GM18909 (cell line): Measurements from ENCODE around the gene NBAS.

Experiments used
- ATAC-seq: cut with Tn5 transposase; IDR thresholded peaks from one replicate; pipeline ENCODE4 v1.9.1; 2021; ENCODE audit warnings: mild to moderate bottlenecking; ENCODE audit not compliant: unreplicated experiment, poor library complexity

The NBAS gene

DNA sequence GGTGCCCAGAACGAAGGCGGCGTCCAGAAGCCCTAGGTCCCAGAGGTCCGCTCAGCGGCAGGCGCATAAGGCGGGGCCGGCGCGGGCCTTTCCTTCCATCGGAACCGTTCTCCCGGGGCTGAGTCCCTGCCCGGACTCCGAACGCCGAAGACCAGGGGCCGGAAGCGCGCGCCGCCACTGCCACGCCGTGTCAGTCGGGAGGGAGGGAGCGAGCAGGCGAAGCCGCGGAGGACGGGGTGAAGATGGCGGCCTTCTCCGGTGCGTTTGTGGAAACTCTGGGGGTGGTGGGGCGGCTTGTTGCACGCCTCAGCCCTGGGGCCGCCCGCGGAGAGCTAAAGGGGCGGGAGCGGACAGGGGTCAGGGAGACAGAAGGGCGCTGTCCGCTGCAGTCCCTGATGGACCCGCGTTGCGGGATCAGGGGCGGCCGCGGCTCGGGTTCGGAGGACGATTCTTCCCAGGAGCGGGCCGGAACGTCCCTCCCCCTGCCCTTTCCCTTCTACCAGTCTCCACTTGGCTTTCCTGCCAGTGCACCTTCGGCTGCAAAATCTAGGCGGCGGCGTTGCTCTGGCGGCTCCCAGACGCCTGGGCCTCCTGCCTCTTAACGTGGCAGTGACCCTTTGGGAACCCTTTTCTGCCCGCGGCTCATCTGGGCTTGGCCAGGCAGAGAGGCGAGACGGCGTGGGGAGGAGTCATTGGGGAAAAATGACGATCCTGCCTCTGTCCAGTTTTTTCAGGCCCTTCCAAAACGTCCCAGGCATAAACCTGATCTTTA is 30.7 kb upstream of the NBAS start, which contains the start of gene DDX1:
DDX1 (plus strand) TSS at position 177 of the 772 bp plus-strand sequence; CDS start at position 243, 66 bp downstream.
- ATAC-seq: peak; percentile 96

DNA sequence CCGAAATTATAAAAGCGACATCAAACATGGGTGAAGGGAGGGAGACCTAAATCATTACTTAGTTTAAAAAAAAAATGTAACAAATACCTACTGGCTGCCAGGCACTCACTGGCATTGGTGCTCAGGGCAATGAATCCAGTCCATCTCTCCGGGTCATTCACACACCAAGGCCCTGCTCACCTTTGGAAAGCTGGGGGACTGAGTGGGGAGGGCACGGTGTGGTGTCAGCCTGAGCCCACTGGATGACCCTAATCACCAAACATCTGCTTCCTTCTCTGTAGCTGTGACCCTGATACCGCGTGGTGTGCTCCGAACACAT is 30.2 kb upstream of the NBAS start:
- ATAC-seq: no peak

DNA sequence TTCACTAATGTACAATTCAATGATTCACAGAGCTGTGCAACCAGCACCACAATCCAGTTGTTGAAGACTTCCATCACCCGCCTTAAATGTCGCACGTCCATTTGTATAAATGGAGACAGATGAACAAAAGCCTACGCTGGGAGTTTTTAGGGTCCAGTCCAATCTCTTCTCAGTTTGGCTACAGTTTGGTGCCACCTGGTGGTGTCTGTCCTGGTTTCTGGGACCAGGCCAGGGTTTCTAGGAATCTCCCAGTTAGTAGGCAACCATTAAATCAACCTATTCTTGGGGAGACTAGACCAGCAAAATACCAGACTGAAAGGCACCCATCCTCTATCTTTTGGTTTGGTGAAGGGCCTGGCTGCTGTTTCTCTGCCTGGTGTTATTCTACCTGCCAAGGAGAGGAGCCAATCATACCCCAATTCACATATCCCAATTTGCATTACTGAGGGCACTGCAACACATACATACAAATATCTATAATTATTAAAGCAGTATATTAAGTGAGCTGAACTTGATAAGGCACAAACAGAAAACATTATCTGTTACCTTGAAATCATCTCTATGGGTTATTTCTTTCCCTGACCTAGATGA is 27.3 kb upstream of the NBAS start:
- no peak for ATAC-seq

DNA sequence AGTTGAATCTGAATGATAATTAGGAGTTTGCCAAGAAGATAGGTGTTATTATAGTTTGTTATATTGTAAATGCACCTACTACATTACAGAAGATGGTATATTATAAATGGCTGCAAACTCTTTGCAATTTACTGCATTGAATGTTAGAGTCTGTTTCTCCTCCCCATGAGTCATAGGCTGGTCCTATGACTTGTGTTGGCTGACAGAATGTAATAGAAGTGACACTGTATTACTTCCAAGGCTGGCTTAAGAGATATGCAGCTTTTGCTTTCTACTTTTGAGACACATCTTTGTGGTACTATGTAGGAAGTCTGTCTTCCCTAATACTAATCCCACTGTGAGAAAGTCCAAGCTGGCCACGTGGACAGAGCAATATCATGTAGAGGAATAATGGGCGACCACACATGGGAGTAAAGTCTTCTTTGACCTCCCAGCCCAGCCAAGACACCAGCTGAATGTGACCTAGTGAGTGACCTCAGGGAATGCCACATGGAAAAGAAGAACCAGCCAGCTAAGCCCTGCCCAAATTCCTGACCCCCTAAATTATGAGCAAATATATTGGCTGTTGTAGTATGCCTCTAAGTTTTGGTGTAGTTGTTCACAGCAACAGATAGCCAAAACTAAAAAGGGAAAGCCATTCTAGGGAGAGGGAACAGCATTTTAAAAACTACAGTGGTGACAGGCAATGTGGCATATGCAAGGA is 23.8 kb upstream of the NBAS start:
- no peak for ATAC-seq

DNA sequence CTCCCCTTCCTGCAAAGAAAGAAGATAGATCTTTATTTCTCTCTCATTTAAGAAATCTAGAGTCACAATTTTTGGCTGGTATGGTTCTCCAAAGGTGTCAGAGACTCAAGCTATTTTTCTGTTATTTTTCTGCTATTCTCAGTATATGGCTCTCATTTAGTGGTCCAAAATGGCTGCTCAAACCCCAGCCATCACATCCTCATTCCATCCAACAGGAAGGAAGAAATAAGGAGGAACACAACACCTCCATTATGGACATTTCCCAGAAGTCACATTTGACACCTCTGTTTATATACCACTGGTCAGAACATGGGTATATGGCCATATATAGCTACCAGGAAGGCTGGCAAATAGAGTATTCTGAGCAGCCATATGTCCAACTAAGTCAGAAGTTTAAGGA is 23.2 kb upstream of the NBAS start:
- ATAC-seq: no peak

DNA sequence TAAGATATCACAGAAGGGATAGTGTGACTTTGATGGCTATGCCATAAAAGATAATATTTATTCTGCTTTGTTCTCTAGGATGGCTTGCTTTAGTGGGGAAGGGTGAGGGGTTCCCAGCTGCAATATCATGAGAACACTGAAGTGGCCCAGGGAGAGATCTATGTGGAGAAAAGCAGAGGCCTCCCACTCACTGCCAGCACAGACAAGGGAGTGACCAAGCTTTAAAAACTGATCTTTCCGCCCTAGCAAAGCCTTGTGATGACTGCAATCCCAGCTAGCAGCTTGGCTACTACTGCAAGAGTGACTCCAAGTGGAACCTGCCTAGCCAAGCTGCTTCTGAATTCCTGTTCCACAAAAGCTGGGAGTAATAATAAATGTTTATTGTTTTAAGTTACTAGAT is 22.7 kb upstream of the NBAS start:
- ATAC-seq: no peak

DNA sequence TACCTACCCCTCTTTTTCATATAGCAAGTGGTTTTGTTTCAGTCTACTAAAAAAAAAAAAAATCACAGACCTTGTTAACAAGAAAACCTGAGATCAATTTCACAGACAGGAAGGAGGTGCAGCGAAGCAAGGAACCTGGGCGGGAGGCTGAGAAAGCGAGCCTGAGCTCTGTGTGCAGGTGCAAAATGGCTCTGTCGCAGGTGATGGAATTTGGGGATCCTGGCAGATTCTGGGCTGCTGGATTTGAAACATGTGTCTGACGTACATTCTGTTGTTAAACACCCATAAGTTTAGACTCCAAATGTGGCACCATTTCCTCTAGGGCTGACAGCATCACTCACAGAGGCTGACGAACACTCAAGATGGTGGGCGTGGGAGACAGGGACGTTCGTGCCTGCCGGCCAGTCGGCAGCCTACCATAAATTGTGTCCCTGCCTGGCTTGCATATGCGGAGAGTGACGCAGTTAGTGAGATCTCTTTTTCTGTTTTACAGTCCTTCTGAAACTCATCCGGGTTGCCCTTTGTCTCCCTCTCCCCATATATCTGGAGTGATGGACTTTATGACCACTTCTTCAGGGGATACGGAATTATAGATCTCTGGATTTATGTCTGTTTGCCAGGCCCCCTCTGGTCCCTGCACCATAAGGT is 21.7 kb upstream of the NBAS start:
- peak; percentile 51 for ATAC-seq

DNA sequence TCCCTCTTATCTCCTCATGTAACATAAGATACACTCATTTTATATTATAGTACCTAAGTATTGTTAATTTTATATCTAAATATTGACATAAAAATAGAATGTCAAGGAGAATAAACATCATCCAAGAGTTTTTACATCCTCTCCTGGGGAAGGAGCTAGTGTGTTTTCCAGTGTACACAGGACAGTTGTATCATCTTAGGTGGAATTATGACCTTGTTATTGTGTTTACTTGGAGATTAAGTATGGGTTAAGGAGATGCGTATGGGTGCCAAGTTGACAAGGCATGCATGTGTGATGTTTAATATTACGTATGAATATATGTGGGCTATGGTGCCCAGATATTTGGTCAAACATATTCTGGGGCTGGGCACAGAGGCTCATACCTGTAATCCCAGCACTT is 19.3 kb upstream of the NBAS start:
- no peak for ATAC-seq

DNA sequence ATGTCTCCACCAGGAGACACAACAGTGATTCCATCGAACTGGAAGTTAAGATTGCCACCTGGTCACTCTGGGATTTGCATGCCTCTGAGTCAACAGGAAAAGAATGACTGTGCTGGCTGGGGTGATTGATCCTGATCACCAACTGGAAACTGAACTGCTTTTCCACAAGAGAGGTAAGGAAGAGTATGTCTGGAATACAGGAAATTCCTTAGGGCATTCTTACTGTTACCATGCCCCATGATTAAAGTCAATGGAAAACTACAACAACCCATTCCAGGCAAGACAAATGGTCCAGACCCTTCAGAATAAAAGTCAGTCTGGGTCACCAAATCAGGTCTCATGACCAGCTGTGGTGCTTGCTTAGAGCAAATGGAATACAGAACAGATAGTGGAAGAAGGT is 18.5 kb upstream of the NBAS start:
- no peak for ATAC-seq

DNA sequence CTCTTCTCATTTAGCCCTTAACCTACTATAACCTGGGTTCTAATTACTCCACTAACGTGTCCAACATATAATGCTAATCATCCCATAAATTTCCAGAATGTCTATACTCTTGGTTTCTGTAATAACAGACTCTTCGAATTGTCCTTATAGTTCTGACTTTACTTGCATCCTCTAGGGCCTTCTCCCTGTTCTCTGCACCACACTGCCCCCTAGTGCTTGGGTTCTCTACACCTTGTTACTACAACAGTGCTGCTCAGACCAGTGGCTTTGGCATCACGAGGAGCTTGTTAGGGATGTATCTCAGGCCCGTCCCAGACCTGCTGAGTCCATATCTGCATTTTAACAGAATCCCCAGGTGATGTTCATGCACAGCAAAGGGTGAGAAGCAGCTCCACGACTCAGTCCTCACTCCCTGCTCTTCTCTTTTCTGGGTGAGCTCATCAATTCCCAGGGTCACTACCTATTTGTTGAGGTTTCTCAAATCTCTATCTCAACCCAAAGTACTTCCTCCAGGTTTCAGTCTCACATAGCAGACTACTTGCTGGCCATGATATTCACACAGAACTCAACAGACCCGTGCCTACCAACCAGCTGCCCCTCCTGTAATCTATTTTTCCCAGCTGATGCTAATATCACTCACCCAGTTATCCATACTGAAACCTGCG is 16.1 kb upstream of the NBAS start:
- peak; percentile 95 for ATAC-seq

DNA sequence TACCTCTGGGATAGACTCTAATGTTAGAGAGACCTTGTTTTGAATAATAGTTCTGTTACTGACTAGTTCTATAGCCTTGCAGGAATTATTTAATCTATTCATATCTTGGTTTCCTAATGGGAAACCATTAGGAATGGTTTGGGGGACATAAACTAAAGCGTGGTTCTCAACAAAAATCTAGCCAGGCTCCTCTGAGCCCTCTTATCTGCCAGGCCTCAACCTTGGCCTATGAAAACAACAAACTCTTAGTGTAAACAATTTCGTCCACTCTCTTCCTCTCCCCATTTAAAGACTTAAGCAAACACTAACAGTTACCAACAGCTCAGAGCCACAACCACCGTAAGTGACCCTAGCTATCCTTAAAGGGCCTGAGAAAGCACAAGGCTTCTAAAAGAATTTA is 10.6 kb upstream of the NBAS start:
- no peak for ATAC-seq

DNA sequence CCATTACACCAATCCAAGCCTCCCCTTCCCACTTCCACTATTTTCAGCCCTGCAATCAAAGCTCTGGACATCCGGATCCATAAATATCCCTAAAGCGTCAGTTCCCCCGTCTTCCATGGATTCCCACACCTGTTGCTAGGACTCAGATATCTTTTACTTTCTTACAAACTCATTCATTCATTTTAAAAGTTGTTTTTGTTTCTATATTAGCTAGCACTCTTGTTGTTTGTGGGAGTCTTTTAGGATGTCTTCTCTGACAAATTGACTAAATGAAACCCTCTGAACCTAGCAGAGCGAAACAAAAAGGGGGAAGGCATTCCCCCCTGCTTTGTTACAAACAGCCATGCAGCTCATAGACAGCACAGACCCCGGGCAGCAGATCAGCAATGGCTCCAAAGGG is 9.0 kb upstream of the NBAS start:
- no peak for ATAC-seq

DNA sequence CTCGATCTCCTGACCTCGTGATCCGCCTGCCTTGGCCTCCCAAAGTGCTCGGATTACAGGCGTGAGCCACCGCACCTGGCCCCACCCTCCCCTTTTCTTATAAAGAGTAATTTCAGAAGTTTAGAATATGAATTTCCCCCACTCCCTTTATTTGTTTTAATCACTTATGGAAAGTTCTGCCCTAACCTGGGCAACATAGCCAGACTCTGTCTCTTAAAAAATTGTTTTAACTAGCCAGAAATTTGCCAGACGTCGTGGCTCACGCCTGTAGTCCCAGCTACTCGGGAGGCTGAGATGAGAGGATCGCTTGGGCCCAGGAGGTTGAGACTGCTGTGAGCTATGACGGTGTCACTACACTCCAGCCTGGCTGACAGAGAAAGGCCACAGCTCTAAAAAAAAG is 7.7 kb upstream of the NBAS start:
- no peak for ATAC-seq

DNA sequence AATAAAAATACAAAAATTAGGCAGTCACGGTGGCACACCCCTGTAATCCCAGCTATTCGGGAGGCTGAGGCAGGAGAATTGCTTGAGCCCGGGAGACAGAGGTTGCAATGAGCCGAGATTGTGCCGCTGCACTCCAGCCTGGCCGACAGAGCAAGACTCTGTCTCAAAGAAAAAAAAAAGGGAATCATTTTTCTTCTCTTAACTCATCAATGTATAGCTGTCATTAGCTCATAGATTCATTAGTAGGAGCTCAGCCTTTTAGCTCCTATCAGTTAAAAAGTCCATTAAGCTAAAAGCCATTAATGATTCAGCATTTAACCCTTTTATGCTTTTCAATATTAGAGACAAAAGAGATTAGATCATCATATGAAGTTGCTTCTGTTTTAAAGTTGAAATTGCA is 5.8 kb upstream of the NBAS start:
- no peak for ATAC-seq

DNA sequence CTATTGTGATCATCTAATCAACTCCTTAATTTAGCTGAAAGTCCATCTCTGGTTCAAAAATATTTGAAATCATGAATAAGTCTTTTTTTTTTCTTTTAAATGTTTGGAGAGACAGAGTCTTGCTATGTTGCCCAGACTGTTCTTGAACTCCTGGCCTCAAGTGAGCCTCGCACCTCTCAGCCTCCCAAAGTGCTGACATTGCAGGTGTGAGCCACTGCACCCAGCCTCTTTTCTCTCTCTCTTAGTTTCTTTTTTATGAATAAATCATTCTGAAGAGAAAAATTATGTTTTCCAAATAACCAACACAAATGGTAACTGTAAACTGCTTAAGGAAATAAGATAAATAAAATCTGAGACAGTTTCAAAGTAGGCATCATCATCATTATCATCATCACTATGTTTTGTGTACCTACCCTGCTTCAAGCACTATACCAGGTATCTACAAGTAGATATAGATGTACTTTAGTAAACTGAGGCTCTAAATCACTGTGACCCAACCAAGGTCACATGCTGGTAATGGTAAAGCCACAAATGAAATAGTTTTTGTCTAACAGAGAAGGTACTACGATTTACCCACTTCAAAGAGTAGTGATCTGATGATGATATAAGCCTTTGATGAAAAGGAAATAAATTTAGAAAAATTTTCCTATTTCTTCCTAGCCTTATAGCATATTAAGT is 5.0 kb upstream of the NBAS start:
- no peak for ATAC-seq

DNA sequence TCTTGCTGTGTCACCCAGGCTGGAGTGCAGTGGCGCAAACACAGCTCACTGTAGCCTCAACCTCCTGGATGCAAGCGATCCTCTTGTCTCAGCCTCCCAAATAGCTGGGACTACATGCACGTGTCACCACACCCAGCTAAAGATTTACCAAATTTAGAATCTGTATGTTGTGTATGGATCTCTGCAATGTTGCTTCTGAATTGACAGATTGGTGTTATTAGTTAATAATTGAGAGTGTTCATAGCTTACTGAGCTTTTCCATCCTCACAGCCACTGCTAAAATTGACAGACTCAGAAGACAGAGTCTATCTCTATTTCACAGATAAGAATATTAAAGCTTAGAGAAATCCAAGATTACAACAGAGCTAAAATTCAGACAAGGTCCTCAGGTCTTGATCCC is 4.3 kb upstream of the NBAS start:
- no peak for ATAC-seq

DNA sequence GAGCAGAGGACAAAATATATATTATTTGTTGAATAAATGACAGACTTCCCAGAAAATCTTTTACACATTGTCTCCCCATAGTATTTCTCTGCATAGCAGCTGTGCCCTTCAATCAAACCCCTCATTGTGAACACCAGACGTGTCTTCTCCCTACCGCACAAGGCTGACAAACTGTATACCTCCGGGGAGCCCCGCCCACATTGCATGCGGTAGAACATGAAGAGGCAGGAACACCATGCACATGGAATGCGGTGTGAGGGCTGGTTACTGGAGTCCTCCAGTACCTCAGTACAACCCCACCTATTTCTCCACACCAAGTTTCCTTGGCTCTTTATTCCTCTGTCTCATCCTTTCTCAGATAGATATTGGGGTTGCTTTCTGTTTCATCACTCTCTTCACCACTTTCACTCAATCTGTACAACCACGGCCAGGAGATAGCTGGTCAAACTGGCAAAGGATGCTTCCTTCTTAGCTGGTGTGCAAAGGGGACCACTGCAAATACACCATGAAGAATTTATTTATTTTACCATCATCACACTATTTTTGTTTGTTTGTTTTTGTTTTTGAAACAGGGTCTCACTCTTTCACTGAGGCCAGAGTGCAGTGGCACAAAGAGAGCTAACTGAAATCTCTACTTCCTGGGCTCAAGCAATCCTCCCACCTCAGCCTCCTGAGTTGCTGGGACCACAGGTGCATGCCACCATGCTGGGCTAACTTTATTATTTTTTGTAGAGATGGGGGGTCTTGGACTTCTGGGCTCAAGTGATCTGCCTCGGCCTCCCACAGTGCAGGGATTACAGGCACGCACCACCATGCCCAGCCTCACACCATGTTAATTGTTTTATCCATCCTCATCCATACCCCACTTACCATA is 2.3 kb upstream of the NBAS start:
- no peak for ATAC-seq

DNA sequence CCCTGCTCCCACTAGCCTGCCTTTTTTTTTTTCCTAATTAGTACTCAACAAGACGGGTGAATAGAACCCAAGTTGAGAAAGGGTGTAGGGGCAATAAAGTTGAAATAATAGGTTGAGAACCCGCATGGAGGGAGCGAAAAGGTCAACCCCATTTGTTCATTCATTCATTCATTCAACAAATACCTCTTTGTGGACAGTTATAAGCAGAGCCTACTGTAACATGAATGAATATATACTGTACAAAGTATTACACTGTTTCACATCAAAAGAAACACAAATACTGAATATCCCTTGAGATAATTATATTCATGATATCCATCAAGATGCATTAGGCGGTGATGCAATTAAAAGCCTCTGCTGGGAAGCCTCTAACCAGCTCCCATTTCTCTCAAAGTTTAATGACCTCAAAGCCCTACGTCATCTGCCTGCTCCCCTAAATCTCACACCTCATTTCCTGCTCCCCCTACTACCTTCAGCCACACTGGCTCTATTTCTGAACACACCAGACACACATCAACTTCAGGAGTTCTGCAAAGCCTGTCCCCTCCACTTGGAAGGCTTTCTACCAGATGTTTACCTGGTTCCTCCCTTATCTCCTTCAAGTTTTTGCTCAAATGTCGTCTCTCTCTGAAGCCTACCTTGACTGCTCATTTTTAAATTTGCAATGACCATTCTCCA is 1.4 kb upstream of the NBAS start:
- ATAC-seq: no peak
